Uterus (tissue), 4 donors: ENCODE measurements around the gene UGGT1. TPM values are rescaled to one million over a fixed set of nuclear protein-coding genes. Genes with fewer than 3 reads are reported as not detected.

Source experiments
- DNase-seq, 2 donors: peaks; one replicate each; pipeline ENCODE4 v3.0.0-alpha.2; 2019 to 2020
- H3K27ac ChIP-seq, 2 donors: fragments of 200-600 bp; sonication (generic); 1 replicate in 1 of 2; 2 replicates in 1 of 2; pipeline ENCODE4 v1.5.1; 2016 to 2018
- H3K27me3 ChIP-seq, 2 donors: fragments of 200-600 bp; sonication (generic); one replicate each; pipeline ENCODE4 v1.5.1; 2018 to 2019; ENCODE audit warnings: control low read depth in 1 of 2
- H3K36me3 ChIP-seq, 2 donors: fragments of 200-600 bp; sonication (generic); one replicate each; pipeline ENCODE4 v1.5.1; 2019; ENCODE audit warnings: control low read depth in 1 of 2
- H3K4me1 ChIP-seq, 2 donors: fragments of 200-600 bp; sonication (generic); one replicate each; pipeline ENCODE4 v1.5.1; 2018 to 2019; ENCODE audit warnings: control low read depth in 1 of 2
- H3K4me3 ChIP-seq, 2 donors: fragments of 200-600 bp; sonication (generic); 1 replicate in 1 of 2; 2 replicates in 1 of 2; pipeline ENCODE4 v1.5.1; 2018 to 2019; ENCODE audit warnings: mild to moderate bottlenecking in 1 of 2
- H3K9me3 ChIP-seq, 2 donors: fragments of 200-600 bp; sonication (generic); one replicate each; pipeline ENCODE4 v1.5.1; 2019; ENCODE audit warnings: control low read depth in 1 of 2
- POLR2A ChIP-seq, 2 donors: fragments of 450-650 bp; IDR thresholded peaks; one replicate each; pipeline ENCODE4 v1.6.1; 2016; ENCODE audit warnings: antibody characterized with exemption in 2 of 2, mild to moderate bottlenecking in 1 of 2, moderate library complexity in 1 of 2
- intact Hi-C: fragments of 100-400 bp; cut with DNase I; formaldehyde crosslinking; loops from one replicate; pipeline ENCODE4 v1.15.1; 2023; ENCODE audit warnings: low total_unique reads
- total RNA-seq, 4 donors: library from RNA; depleted of rRNA in 3 of 4; stranded (reverse); fragments of >200 nt in 3 of 4; gene quantifications; one replicate each; pipeline versions ENCODE4 v1.1.0 to v1.2.4, GENCODE V29; 2014 to 2023
- TF ChIP-seq, protein P1 (sequence below), 4 experiments: fragments of 200-600 bp in 2 of 4; fragments of 450-650 bp in 2 of 4; sonication (generic) in 2 of 4; IDR thresholded peaks; one replicate each; pipeline ENCODE4 v1.5.1; 2016 to 2019; ENCODE audit warnings: antibody characterized with exemption in 4 of 4, mild to moderate bottlenecking in 2 of 4, moderate library complexity in 1 of 4
- donor health status: DM: yes; HTN: yes; CAD: no.

UGGT1 gene
- total RNA-seq, 4 donors from 2014 or later: 24.4 to 66.2 (median 35.0) TPM

DNA sequence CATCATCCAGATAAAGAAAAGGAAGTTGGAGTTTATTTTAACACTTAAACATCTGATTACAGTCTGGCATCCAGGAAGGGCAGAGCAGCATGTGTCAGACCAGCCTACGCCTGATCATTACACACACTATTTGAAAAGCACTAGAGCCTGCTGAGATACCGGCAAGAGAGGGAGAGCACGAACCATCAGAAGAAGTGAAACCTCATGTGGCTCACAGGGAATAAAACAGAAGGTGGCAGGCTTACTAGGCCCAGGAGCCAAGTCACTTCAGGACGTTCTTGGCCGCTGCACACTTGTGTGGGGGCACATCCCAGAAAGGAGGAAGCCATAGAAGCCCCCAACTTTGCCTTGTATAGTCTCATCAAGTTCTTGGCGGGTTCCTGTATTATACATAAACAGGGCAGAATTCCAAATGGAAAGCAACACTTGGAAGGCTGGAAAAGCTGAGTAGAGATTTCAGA, 105.5 kb downstream of the UGGT1 start:
- TF ChIP-seq, protein P1, sequence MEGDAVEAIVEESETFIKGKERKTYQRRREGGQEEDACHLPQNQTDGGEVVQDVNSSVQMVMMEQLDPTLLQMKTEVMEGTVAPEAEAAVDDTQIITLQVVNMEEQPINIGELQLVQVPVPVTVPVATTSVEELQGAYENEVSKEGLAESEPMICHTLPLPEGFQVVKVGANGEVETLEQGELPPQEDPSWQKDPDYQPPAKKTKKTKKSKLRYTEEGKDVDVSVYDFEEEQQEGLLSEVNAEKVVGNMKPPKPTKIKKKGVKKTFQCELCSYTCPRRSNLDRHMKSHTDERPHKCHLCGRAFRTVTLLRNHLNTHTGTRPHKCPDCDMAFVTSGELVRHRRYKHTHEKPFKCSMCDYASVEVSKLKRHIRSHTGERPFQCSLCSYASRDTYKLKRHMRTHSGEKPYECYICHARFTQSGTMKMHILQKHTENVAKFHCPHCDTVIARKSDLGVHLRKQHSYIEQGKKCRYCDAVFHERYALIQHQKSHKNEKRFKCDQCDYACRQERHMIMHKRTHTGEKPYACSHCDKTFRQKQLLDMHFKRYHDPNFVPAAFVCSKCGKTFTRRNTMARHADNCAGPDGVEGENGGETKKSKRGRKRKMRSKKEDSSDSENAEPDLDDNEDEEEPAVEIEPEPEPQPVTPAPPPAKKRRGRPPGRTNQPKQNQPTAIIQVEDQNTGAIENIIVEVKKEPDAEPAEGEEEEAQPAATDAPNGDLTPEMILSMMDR (IDR thresholded peaks at IDR 0.05): no peak
- TF ChIP-seq POLR2A (IDR thresholded peaks at IDR 0.05): no peak
- intact Hi-C loops: no loop called here
- H3K4me3 ChIP-seq: no peak overlapping the region
- no peaks in the 10 kb centered on the region for H3K27me3 ChIP-seq
- H3K9me3 ChIP-seq: no peaks in the 10 kb centered on the region
- H3K36me3 ChIP-seq: no peaks in the 10 kb centered on the region
- H3K4me1 ChIP-seq: no peaks in the 10 kb centered on the region
- no peak for DNase-seq
- no peak overlapping the region for H3K27ac ChIP-seq

DNA sequence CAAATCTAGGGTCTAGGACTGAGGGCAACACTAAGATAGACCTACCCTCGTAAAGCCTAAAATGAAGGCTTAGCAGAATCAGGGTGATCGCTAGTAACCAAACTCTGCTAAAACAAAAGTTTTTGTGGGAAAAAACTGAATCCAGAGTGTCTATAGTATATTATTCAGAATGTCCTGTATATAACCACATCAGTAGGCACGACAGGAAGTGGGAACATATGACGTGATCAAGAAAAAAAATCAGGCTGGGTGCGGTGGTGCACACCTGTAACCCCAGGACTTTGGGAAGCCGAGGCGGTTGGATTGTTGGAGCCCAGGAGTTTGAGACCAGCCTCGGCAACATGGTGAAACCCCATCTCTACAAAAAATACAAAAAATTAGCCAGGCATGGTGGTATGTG, 106.1 kb downstream of the UGGT1 start:
- Histone ChIP-seq H3K36me3 (no peaks in the 10 kb centered on the region), H3K27ac (no peak overlapping the region), H3K4me1 (no peaks in the 10 kb centered on the region), H3K27me3 (no peaks in the 10 kb centered on the region), H3K9me3 (no peaks in the 10 kb centered on the region), H3K4me3 (no peak overlapping the region)
- DNase-seq: no peak
- TF ChIP-seq POLR2A (IDR thresholded peaks at IDR 0.05): no peak
- TF ChIP-seq, protein P1 (IDR thresholded peaks at IDR 0.05): no peak
- intact Hi-C loops: no loop called here

DNA sequence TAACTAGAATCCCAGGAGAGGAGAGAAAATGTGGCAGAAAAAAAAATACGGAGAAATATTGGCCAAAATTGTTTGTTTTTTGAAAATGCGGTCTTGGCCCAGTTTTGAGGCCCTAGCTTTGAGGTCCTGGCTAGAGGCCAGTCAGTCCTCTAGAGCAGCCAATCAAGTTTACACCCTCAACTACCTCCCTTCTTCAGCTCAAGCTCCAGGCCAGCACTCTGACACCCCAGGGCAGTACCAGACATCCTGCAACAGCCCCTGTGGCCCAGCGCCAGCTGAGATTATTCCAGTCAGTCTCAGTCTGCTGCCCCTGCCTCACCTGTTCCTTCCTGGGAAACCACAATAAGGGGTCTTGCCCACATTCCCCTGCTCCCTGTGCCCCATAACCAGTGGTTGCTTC, 107.7 kb downstream of the UGGT1 start:
- intact Hi-C loops: no loop called here
- H3K9me3 ChIP-seq: no peaks in the 10 kb centered on the region
- no peak for DNase-seq
- H3K27ac ChIP-seq: no peak overlapping the region
- TF ChIP-seq POLR2A (IDR thresholded peaks at IDR 0.05): no peak
- TF ChIP-seq, protein P1 (IDR thresholded peaks at IDR 0.05): no peak
- no peaks in the 10 kb centered on the region for H3K27me3 ChIP-seq
- no peaks in the 10 kb centered on the region for H3K4me1 ChIP-seq
- no peaks in the 10 kb centered on the region for H3K36me3 ChIP-seq
- no peak overlapping the region for H3K4me3 ChIP-seq

DNA sequence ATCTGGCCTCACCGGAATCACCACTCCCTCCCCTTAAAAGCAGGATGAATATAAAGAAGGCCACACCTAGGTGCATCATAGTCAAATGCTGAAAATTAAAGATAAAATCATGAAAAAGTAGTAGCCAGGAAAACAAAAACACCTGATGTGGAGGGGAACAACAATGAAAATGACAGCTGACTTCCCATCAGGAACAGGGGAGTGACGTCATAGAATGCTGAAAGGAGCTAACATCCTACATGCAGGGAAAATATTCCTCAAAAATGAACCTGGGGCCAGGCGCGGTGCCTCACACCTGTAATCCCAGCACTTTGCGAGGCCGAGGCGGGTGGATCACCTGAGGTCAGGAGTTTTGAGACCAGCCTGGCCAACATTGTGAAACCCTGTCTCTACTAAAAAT, 108.1 kb downstream of the UGGT1 start:
- Histone ChIP-seq H3K36me3 (no peaks in the 10 kb centered on the region), H3K9me3 (no peaks in the 10 kb centered on the region), H3K27me3 (no peaks in the 10 kb centered on the region), H3K4me1 (no peaks in the 10 kb centered on the region), H3K4me3 (no peak overlapping the region), H3K27ac (no peak overlapping the region)
- intact Hi-C loops: no loop called here
- DNase-seq: no peak
- TF ChIP-seq POLR2A (IDR thresholded peaks at IDR 0.05): no peak
- TF ChIP-seq, protein P1 (IDR thresholded peaks at IDR 0.05): no peak

DNA sequence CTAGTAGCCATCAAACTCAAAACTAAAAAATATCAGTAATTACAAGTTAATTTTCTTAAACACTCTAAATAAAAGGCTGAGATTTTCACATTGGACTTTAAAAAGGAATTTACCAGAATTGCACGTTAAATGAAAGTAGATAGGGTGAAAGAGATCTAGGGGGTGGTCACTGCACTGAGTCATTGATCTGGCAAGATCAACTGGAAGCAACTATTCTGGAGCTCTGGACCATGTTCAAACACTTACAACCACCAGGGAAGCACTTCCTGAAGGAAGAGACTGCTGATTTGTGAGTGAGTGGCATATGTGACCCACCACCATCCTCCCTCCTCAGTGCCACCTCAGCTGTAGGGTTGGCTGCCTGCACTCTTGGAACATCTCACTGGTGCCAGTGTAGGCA, 111.8 kb downstream of the UGGT1 start:
- no peaks in the 10 kb centered on the region for H3K4me1 ChIP-seq
- DNase-seq: no peak
- intact Hi-C loops: no loop called here
- H3K36me3 ChIP-seq: no peaks in the 10 kb centered on the region
- H3K27me3 ChIP-seq: no peaks in the 10 kb centered on the region
- no peaks in the 10 kb centered on the region for H3K9me3 ChIP-seq
- TF ChIP-seq, protein P1 (IDR thresholded peaks at IDR 0.05): no peak
- no peak for TF ChIP-seq POLR2A (IDR thresholded peaks at IDR 0.05)
- H3K27ac ChIP-seq: no peak overlapping the region
- no peak overlapping the region for H3K4me3 ChIP-seq
